GM12801 (cell line): ENCODE measurements around the gene SENP5.

Source experiments
- CTCF ChIP-seq: IDR thresholded peaks from one replicate; pipeline ENCODE4 v1.5.1; 2011; ENCODE audit warnings: control low read depth; ENCODE audit not compliant: insufficient read length; ENCODE audit errors: extremely low read depth

The SENP5 gene

GRCh38 chr3:196966526-196967401 is 99.0 kb downstream of the SENP5 start:
- no peak for TF ChIP-seq CTCF

GRCh38 chr3:196967412-196968232 is 99.9 kb downstream of the SENP5 start:
- TF ChIP-seq CTCF, result no peak

- TF ChIP-seq CTCF, result no peak
These were observed 100.8 kb downstream of the SENP5 start, which contains the start of gene PIGZ for GRCh38 chr3:196968233-196969133. TSS of gene PIGZ (minus strand) at chr3:196968833. CDS start at chr3:196952031, 16,802 bp downstream.

- TF ChIP-seq CTCF, result no peak
These were observed 101.5 kb downstream of the SENP5 start for GRCh38 chr3:196969134-196969659.

- no peak for TF ChIP-seq CTCF
These were observed 102.2 kb downstream of the SENP5 start for GRCh38 chr3:196969660-196970546.

GRCh38 chr3:196970547-196971093 is 102.9 kb downstream of the SENP5 start:
- no peak for TF ChIP-seq CTCF
